Endothelial cell of umbilical vein (primary cell): ENCODE results near the gene PPM1H. TPM values are rescaled to one million over a fixed set of nuclear protein-coding genes. Genes with fewer than 3 reads are reported as not detected.

Experiments used
- BruUV-seq: library from RNA; stranded (reverse); fragments of 400-500 nt; replicated peaks from 2 replicates; lab custom pipeline; 2021; lab: Mats Ljungman, UMichigan
- CTCF ChIA-PET: fragments of 300-600, 350-600 bp; sonication (Branson Sonifier 250); formaldehyde crosslinking; loops from one replicate; lab custom pipeline; 2021; ENCODE audit warnings: antibody characterized with exemption, inconsistent platforms; lab: Charles Lee
- POLR2A ChIA-PET: fragments of 300-600, 350-600 bp; sonication (Branson Sonifier 250); formaldehyde crosslinking; loops from one replicate; lab custom pipeline; 2021; ENCODE audit warnings: antibody characterized with exemption, inconsistent platforms; lab: Charles Lee
- DNase-seq: peaks from one replicate; pipeline ENCODE4 v3.0.0-alpha.2; 2011; ENCODE audit warnings: low read depth, low spot score
- FAIRE-seq: peaks from 2 replicates; lab custom pipeline; 2011; peaks lifted over from hg19 to GRCh38; lab: Jason Lieb, UNC
- H2AFZ ChIP-seq: 2 replicates; pipeline ENCODE4 v1.6.0; 2012; ENCODE audit warnings: low read depth, low read length, control low read depth, inconsistent platforms
- H3K27ac ChIP-seq: 2 replicates; pipeline ENCODE4 v1.5.1; 2011; ENCODE audit warnings: low read depth, mild to moderate bottlenecking, control low read depth, low read length, moderate library complexity; ENCODE audit not compliant: insufficient read depth
- H3K27me3 ChIP-seq, 2 experiments: 2 replicates each; pipeline versions ENCODE4 v1.6.0 to v1.6.1; 2011; ENCODE audit warnings: low read length in 2 of 2, mixed read lengths in 1 of 2; ENCODE audit not compliant: control insufficient read depth in 2 of 2, insufficient read depth in 2 of 2
- H3K36me3 ChIP-seq, 2 experiments: 2 replicates in 1 of 2; 3 replicates in 1 of 2; pipeline ENCODE4 v1.5.1; 2011; ENCODE audit warnings: low read length in 2 of 2, mild to moderate bottlenecking in 1 of 2, moderate library complexity in 1 of 2; ENCODE audit not compliant: control insufficient read depth in 2 of 2, insufficient read depth in 2 of 2; ENCODE audit errors: extremely low read depth in 1 of 2
- H3K4me1 ChIP-seq: 3 replicates; pipeline ENCODE4 v1.5.1; 2011; ENCODE audit warnings: mild to moderate bottlenecking, low read length; ENCODE audit not compliant: control insufficient read depth, insufficient read depth; ENCODE audit errors: extremely low read depth
- H3K4me2 ChIP-seq: 2 replicates; pipeline ENCODE4 v1.6.1; 2011; ENCODE audit warnings: low read length, control low read depth, mixed read lengths; ENCODE audit not compliant: insufficient read depth
- H3K4me3 ChIP-seq, 3 experiments: fragments of 200-600 bp in 1 of 3; sonication (generic), shearing (Covaris generic) in 1 of 3; replicated peaks in 1 of 3; 2 replicates each; pipeline ENCODE4 v1.5.1; 2011 to 2016; ENCODE audit warnings: control low read depth in 3 of 3, low read length in 3 of 3, mild to moderate bottlenecking in 2 of 3, inconsistent platforms in 1 of 3, low read depth in 1 of 3, moderate library complexity in 1 of 3; ENCODE audit not compliant: insufficient read depth in 1 of 3
- H3K79me2 ChIP-seq: 2 replicates; pipeline ENCODE4 v1.6.0; 2012; ENCODE audit warnings: low read length, inconsistent platforms; ENCODE audit not compliant: control insufficient read depth, insufficient read depth
- H3K9ac ChIP-seq: replicated peaks from 2 replicates; pipeline ENCODE3; 2011; ENCODE audit warnings: low read length, control low read depth; ENCODE audit not compliant: insufficient read depth; ENCODE audit errors: extremely low read depth
- H3K9me1 ChIP-seq: replicated peaks from 3 replicates; pipeline ENCODE4 v1.6.0; 2011; ENCODE audit warnings: mild to moderate bottlenecking, low read length; ENCODE audit not compliant: control insufficient read depth, insufficient read depth; ENCODE audit errors: extremely low read depth
- H3K9me3 ChIP-seq: replicated peaks from 2 replicates; pipeline ENCODE4 v1.5.1; 2012; ENCODE audit warnings: low read length, inconsistent platforms; ENCODE audit not compliant: control insufficient read depth, insufficient read depth
- H4K20me1 ChIP-seq: replicated peaks from 2 replicates; pipeline ENCODE3; 2011; ENCODE audit warnings: mild to moderate bottlenecking, low read length; ENCODE audit not compliant: control insufficient read depth, insufficient read depth; ENCODE audit errors: extremely low read depth
- EZH2 ChIP-seq: IDR thresholded peaks from 2 replicates; pipeline ENCODE4 v1.6.1; 2012; ENCODE audit warnings: borderline replicate concordance, low read depth, mild to moderate bottlenecking, moderate library complexity, low read length, inconsistent platforms; ENCODE audit not compliant: severe bottlenecking
- FOS ChIP-seq: IDR thresholded peaks from 2 replicates; pipeline ENCODE4 v1.6.1; 2011; ENCODE audit warnings: mild to moderate bottlenecking, low read length, moderate library complexity, borderline replicate concordance; ENCODE audit not compliant: insufficient read depth
- GATA2 ChIP-seq: IDR thresholded peaks from 2 replicates; pipeline ENCODE4 v1.7.0; 2011; ENCODE audit warnings: low read depth, mild to moderate bottlenecking, moderate library complexity, mixed read lengths, low read length; ENCODE audit not compliant: insufficient read length, insufficient read depth
- JUN ChIP-seq: IDR thresholded peaks from 2 replicates; pipeline ENCODE4 v1.6.1; 2011; ENCODE audit warnings: borderline replicate concordance, low read depth; ENCODE audit not compliant: insufficient read length, insufficient read depth
- MYC ChIP-seq: IDR thresholded peaks from one replicate; pipeline ENCODE4 v1.6.1; 2011; ENCODE audit warnings: mild to moderate bottlenecking, low read depth, low read length
- POLR2A ChIP-seq: IDR thresholded peaks from 2 replicates; pipeline ENCODE4 v1.6.1; 2012; ENCODE audit warnings: low read depth, mild to moderate bottlenecking, control low read depth, low read length
- POLR2AphosphoS5 ChIP-seq: IDR thresholded peaks from 2 replicates; pipeline ENCODE4 v1.6.1; 2012; ENCODE audit warnings: low read depth, mild to moderate bottlenecking, control low read depth, low read length, moderate library complexity; ENCODE audit not compliant: insufficient read depth
- dilution Hi-C: fragments of 300-500 bp; cut with MboI; formaldehyde crosslinking; loops from one replicate; pipeline ENCODE4 v1.15.0; 2019; ENCODE audit warnings: low sequenced_read_pairs; ENCODE audit not compliant: extremely low pct_ligation_motif_present
- intact Hi-C: fragments of 100-400 bp; cut with micrococcal nuclease; formaldehyde crosslinking; loops from one replicate; pipeline ENCODE4 v1.10.0; 2022
- polyA plus RNA-seq, 4 experiments: library from polyadenylated mRNA; depleted of rRNA in 3 of 4; stranded (reverse) in 3 of 4; unstranded in 1 of 4; fragments of >200 nt; gene quantifications; 2 replicates each; pipeline versions ENCODE4 v1.2.1 to v1.2.3, GENCODE V29; 2011 to 2012; ENCODE audit warnings: missing spikeins in 1 of 4
- total RNA-seq: library from RNA; stranded (reverse); gene quantifications from 2 replicates; pipeline ENCODE4 v1.2.3, GENCODE V29; 2021
- TF ChIP-seq, protein P1 (sequence below): IDR thresholded peaks from 2 replicates; pipeline ENCODE4 v1.6.1; 2011; ENCODE audit not compliant: insufficient read depth, insufficient read length
- TF ChIP-seq, protein P2 (sequence below), 2 donors: IDR thresholded peaks; 1 replicate in 1 of 2; 2 replicates in 1 of 2; pipeline ENCODE4 v1.5.1; 2011; ENCODE audit warnings: low read length in 2 of 2, mild to moderate bottlenecking in 2 of 2, moderate library complexity in 2 of 2, control low read depth in 1 of 2, inconsistent platforms in 1 of 2, low read depth in 1 of 2; ENCODE audit not compliant: insufficient read depth in 1 of 2; ENCODE audit errors: extremely low read depth in 1 of 2

Gene PPM1H
- total and polyA plus RNA-seq, 2 donors (not counting 3 experiments of a cell fraction or from before 2014, with no cell fraction given): 1.0 to 7.2 TPM

GRCh38 chr12:62692884-62693283 lies 242.1 kb downstream of the PPM1H start:
- POLR2A ChIA-PET: no interaction called here
- Histone ChIP-seq H2AFZ (no peak overlapping the region), H3K27ac (no peak overlapping the region), H3K4me1 (peaks cover under 1% of the 10 kb centered on the region), H3K36me3 (no peaks in the 10 kb centered on the region), H3K79me2 (no peaks in the 10 kb centered on the region), H3K9ac (no peak overlapping the region), H3K9me3 (no peaks in the 10 kb centered on the region), H4K20me1 (no peaks in the 10 kb centered on the region), H3K4me3 (no peak overlapping the region), H3K4me2 (no peak overlapping the region), H3K27me3 (no peaks in the 10 kb centered on the region), H3K9me1 (no peaks in the 10 kb centered on the region)
- FAIRE-seq (no peak), DNase-seq (no peak)
- no peak for TF ChIP-seq GATA2
- TF ChIP-seq POLR2AphosphoS5: no peak
- TF ChIP-seq JUN: no peak
- no peak for TF ChIP-seq EZH2
- TF ChIP-seq, protein P1, sequence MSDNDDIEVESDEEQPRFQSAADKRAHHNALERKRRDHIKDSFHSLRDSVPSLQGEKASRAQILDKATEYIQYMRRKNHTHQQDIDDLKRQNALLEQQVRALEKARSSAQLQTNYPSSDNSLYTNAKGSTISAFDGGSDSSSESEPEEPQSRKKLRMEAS: no peak
- CTCF ChIA-PET: interaction anchor here (0.7 to 1.4 kb wide), 2 partner anchors 9 to 106 kb away, joined by 3 read pairs; no protein-coding TSS in a partner anchor
- no TSS peak for BruUV-seq
- intact Hi-C loops (no loop called here), dilution Hi-C loops (no loop called here)

- H2AFZ ChIP-seq: no peak overlapping the region
- no peak overlapping the region for H3K4me3 ChIP-seq
- H3K79me2 ChIP-seq: no peaks in the 10 kb centered on the region
- FAIRE-seq (no peak), DNase-seq (no peak)
- no peaks in the 10 kb centered on the region for H3K9me3 ChIP-seq
- ChIA-PET POLR2A (no interaction called here), CTCF (no interaction called here)
- no peaks in the 10 kb centered on the region for H4K20me1 ChIP-seq
- no peak overlapping the region for H3K27ac ChIP-seq
- intact Hi-C loops: no loop called here
- H3K9me1 ChIP-seq: no peaks in the 10 kb centered on the region
- no peak overlapping the region for H3K4me2 ChIP-seq
- TF ChIP-seq JUN: no peak
- no peak for TF ChIP-seq POLR2A
- TF ChIP-seq, protein P1: no peak
- no peak for TF ChIP-seq FOS
- TF ChIP-seq MYC: no peak
- TF ChIP-seq, protein P2, sequence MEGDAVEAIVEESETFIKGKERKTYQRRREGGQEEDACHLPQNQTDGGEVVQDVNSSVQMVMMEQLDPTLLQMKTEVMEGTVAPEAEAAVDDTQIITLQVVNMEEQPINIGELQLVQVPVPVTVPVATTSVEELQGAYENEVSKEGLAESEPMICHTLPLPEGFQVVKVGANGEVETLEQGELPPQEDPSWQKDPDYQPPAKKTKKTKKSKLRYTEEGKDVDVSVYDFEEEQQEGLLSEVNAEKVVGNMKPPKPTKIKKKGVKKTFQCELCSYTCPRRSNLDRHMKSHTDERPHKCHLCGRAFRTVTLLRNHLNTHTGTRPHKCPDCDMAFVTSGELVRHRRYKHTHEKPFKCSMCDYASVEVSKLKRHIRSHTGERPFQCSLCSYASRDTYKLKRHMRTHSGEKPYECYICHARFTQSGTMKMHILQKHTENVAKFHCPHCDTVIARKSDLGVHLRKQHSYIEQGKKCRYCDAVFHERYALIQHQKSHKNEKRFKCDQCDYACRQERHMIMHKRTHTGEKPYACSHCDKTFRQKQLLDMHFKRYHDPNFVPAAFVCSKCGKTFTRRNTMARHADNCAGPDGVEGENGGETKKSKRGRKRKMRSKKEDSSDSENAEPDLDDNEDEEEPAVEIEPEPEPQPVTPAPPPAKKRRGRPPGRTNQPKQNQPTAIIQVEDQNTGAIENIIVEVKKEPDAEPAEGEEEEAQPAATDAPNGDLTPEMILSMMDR (IDR thresholded peaks at IDR 0.05; ENCODE audit: extremely low read depth in 1 of 2, insufficient read depth in 1 of 2, low read depth in 1 of 2, low read length in 2 of 2): no peak
- no peak for TF ChIP-seq EZH2
- no peak for TF ChIP-seq POLR2AphosphoS5
- TF ChIP-seq GATA2: no peak
- BruUV-seq: no TSS peak
- no peaks in the 10 kb centered on the region for H3K27me3 ChIP-seq
- H3K9ac ChIP-seq: no peak overlapping the region
- no peaks in the 10 kb centered on the region for H3K4me1 ChIP-seq
- dilution Hi-C loops: no loop called here
- H3K36me3 ChIP-seq: no peaks in the 10 kb centered on the region
Measured at GRCh38 chr12:62691309-62691708, 243.6 kb downstream of the PPM1H start.
